ENCODE data around the gene TSPAN7. TPM values are rescaled to one million over a fixed set of nuclear protein-coding genes. Genes with fewer than 3 reads are reported as not detected.

Gene TSPAN7, protein sequence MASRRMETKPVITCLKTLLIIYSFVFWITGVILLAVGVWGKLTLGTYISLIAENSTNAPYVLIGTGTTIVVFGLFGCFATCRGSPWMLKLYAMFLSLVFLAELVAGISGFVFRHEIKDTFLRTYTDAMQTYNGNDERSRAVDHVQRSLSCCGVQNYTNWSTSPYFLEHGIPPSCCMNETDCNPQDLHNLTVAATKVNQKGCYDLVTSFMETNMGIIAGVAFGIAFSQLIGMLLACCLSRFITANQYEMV
- total RNA-seq (2022; extraction: Qiagen RNA extraction; ENCODE audit: low read depth): 2.1 to 3.3 TPM (median 2.3 TPM) in 5 replicates

GRCh38 chrX:38561126-38561868 is at the start of gene TSPAN7:
TSPAN7 (plus strand) TSS chrX:38561542; CDS start chrX:38561547, 5 bp downstream.

Other genes with a start within 250 kb of the TSPAN7 start
- gene RPGR, start 234.0 kb upstream of the TSPAN7 start, total RNA-seq (2022; extraction: Qiagen RNA extraction; ENCODE audit: low read depth): 8.9 to 12.9 TPM (median 12.1 TPM) in 5 replicates
- gene OTC, start 208.9 kb upstream of the TSPAN7 start, total RNA-seq (2022; extraction: Qiagen RNA extraction; ENCODE audit: low read depth): not detected in 5 replicates
- gene MID1IP1, start 239.9 kb downstream of the TSPAN7 start, total RNA-seq (2022; extraction: Qiagen RNA extraction; ENCODE audit: low read depth): 26.0 to 34.6 TPM (median 31.8 TPM) in 5 replicates